ENCODE measurements around the gene URB1.

DNA sequence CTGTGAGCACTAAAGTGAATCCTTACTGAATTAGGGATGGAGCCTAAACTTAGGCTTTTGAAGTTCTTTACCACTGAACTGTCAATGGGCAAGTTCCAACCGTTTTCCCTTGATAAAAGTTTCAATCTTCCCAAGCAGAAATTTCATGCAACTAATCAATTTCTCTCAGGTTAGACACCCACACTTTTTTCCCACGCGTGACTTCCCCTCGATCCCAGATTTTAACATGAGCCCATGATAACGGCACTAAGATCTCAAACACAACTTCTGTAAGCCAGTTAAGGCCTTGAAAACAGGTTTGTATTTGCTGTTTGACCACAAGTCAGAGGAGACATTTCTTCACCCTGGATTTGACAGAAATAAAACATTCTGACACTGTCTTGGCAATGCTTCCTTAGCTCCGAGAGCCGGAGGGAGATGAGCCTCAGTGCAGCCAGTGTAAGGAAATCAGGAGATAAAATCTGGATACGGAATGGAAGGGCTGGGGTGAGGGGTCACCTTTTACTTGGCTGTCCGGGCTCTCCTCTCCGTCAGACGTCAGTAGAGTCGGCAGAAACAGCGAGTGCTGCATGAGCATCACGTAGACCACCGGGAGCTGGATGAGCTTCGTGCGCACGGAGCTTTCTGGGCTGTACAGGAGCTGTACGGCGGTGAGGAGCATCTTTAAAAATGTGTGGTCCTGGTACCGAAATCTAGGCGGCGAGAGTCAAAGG lies 54.4 kb downstream of the URB1 start:
- TF ChIP-seq EZH2 (IDR thresholded peaks at IDR 0.05) (no peak), POLR2AphosphoS5 (IDR thresholded peaks at IDR 0.05; ENCODE audit: borderline replicate concordance, low read depth, low read length) (no peak), FOXP2 (optimal IDR thresholded peaks at IDR 0.05; ENCODE audit: control extremely low read depth, extremely low read length, insufficient read depth) (no peak)

Measured in SK-N-MC (cell line).